HepG2 (cell line): ENCODE measurements around the gene ODC1. TPM values are rescaled to one million over a fixed set of nuclear protein-coding genes. Genes with fewer than 3 reads are reported as not detected.

Experiments
- CHD4 ChIP-seq: fragments of 200-600 bp; sonication (generic); IDR thresholded peaks from 2 replicates; pipeline ENCODE4 v1.7.0; 2017; ENCODE audit warnings: mild to moderate bottlenecking, low read length, borderline replicate concordance
- HNF1A ChIP-seq, 2 experiments: sonication (generic) in 1 of 2; formaldehyde crosslinking in 1 of 2; IDR thresholded peaks; 2 replicates each; pipeline versions ENCODE4 v1.4.0 to v1.6.1; 2016 to 2020; ENCODE audit warnings: borderline replicate concordance in 1 of 2, low read depth in 1 of 2, mild to moderate bottlenecking in 1 of 2, missing genetic modification reagents in 1 of 2
- PCBP2 ChIP-seq: fragments of 200-400 bp; formaldehyde crosslinking; optimal IDR thresholded peaks from 2 replicates; pipeline ENCODE3; 2018; ENCODE audit warnings: low read length, low read depth; ENCODE audit not compliant: poor library complexity, severe bottlenecking
- PHF8 ChIP-seq: sonication (generic); formaldehyde crosslinking; IDR thresholded peaks from 2 replicates; pipeline ENCODE4 v1.5.0; 2020; ENCODE audit warnings: missing genetic modification reagents
- SMAD9 ChIP-seq: sonication (generic); formaldehyde crosslinking; IDR thresholded peaks from 2 replicates; pipeline ENCODE4 v1.5.1; 2020; ENCODE audit warnings: mild to moderate bottlenecking, missing genetic modification reagents
- U2AF2 ChIP-seq: fragments of 200-400 bp; formaldehyde crosslinking; IDR thresholded peaks from 2 replicates; pipeline ENCODE4 v1.6.1; 2017; ENCODE audit warnings: low read depth, mild to moderate bottlenecking, low read length
- ZFP37 ChIP-seq: sonication (generic); formaldehyde crosslinking; IDR thresholded peaks from 2 replicates; pipeline ENCODE4 v1.4.0; 2020; ENCODE audit warnings: missing genetic modification reagents, borderline replicate concordance
- ZFYVE20 ChIP-seq: sonication (generic); formaldehyde crosslinking; IDR thresholded peaks from 2 replicates; pipeline ENCODE4 v1.8.0; 2023; ENCODE audit warnings: low read depth, mild to moderate bottlenecking, moderate library complexity, missing genetic modification reagents, borderline replicate concordance
- ZNF142 ChIP-seq: sonication (generic); formaldehyde crosslinking; IDR thresholded peaks from 2 replicates; pipeline ENCODE4 v1.4.0; 2020; ENCODE audit warnings: missing genetic modification reagents
- ZNF263 ChIP-seq: sonication (generic); formaldehyde crosslinking; IDR thresholded peaks from 2 replicates; pipeline ENCODE4 v1.4.0; 2020; ENCODE audit warnings: missing genetic modification reagents
- ZNF354B ChIP-seq: sonication (generic); formaldehyde crosslinking; IDR thresholded peaks from 2 replicates; pipeline ENCODE4 v1.8.0; 2022; ENCODE audit warnings: mild to moderate bottlenecking, missing genetic modification reagents
- ZNF572 ChIP-seq: sonication (generic); formaldehyde crosslinking; IDR thresholded peaks from 2 replicates; pipeline ENCODE4 v1.5.1; 2020; ENCODE audit warnings: mild to moderate bottlenecking, missing genetic modification reagents
- ZNF746 ChIP-seq: sonication (generic); formaldehyde crosslinking; IDR thresholded peaks from 2 replicates; pipeline ENCODE4 v1.8.0; 2022; ENCODE audit warnings: mild to moderate bottlenecking, missing genetic modification reagents
- polyA plus RNA-seq, 8 experiments: library from polyadenylated mRNA; depleted of rRNA in 3 of 8; stranded (reverse) in 7 of 8; unstranded in 1 of 8; fragments of >200 nt; fragmentation: Illumina TruSeq in 4 of 8; extraction: Trizol in 4 of 8; gene quantifications; 2 replicates each; pipeline versions ENCODE4 v1.2.1 to v1.2.3, GENCODE V29; 2011 to 2016; ENCODE audit warnings: low read depth in 4 of 8, missing spikeins in 1 of 8, mixed read lengths in 1 of 8; ENCODE audit not compliant: insufficient read depth in 1 of 8
- total RNA-seq, 5 experiments: library from RNA; depleted of rRNA; stranded (reverse); fragments of >200 nt; fragmentation: Illumina TruSeq; extraction: Trizol; gene quantifications; 2 replicates each; pipeline ENCODE4 v1.2.3, GENCODE V29; 2016; ENCODE audit warnings: low read depth in 1 of 5
- TF ChIP-seq, protein P1 (sequence below): sonication (generic); formaldehyde crosslinking; IDR thresholded peaks from 2 replicates; pipeline ENCODE4 v1.5.0; 2020; ENCODE audit warnings: mild to moderate bottlenecking, missing genetic modification reagents
- TF ChIP-seq, protein P2 (sequence below): sonication (generic); formaldehyde crosslinking; IDR thresholded peaks from 2 replicates; pipeline ENCODE4 v1.4.0; 2020; ENCODE audit warnings: mild to moderate bottlenecking, missing genetic modification reagents

Gene ODC1
- total and polyA plus RNA-seq, 2 of the 13 experiments (the other 11 are each of a cell fraction or from before 2014, with no cell fraction given): 142 to 371 TPM

DNA sequence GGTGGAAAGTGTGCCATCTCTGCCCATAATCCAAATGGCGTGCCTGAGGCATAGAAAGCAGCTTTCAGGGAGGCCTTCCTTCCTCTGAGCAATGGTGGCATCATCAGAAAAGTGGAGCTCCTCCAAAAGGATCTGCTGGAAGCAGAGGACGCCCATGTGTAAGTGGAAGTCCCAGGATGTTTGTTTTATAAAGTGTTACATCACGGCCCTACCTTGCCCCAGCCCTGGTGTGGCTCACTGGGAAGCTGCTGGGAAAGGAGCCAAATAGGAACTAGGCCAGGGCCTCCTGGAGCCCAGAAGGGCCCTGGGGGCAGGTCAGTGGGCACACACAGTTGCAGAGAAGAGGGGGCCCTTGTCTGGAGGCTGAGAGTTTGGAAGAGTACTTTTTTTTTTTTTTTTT lies 4.2 kb upstream of the ODC1 start (continued):
- TF ChIP-seq HNF1A (IDR thresholded peaks at IDR 0.05; ENCODE audit: low read depth) (peak; percentile 26; the same call in 1 of the 2 replicates), HNF1A (CRISPR knock-in tag; IDR thresholded peaks at IDR 0.05; ENCODE audit: borderline replicate concordance) (no peak), PCBP2 (no peak), ZNF142 (CRISPR knock-in tag) (no peak), ZNF354B (CRISPR knock-in tag) (no peak), ZFYVE20 (no peak), PHF8 (CRISPR knock-in tag) (no peak), SMAD9 (no peak), U2AF2 (no peak), ZNF263 (CRISPR knock-in tag) (no peak), ZNF746 (no peak), ZFP37 (CRISPR knock-in tag) (peak; percentile 60; the same call in 1 of the 2 replicates), ZNF572 (no peak), CHD4 (no peak)
- TF ChIP-seq, protein P1, sequence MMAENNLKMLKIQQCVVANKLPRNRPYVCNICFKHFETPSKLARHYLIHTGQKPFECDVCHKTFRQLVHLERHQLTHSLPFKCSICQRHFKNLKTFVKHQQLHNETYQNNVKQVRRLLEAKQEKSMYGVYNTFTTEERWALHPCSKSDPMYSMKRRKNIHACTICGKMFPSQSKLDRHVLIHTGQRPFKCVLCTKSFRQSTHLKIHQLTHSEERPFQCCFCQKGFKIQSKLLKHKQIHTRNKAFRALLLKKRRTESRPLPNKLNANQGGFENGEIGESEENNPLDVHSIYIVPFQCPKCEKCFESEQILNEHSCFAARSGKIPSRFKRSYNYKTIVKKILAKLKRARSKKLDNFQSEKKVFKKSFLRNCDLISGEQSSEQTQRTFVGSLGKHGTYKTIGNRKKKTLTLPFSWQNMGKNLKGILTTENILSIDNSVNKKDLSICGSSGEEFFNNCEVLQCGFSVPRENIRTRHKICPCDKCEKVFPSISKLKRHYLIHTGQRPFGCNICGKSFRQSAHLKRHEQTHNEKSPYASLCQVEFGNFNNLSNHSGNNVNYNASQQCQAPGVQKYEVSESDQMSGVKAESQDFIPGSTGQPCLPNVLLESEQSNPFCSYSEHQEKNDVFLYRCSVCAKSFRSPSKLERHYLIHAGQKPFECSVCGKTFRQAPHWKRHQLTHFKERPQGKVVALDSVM (CRISPR knock-in tag): 0 out of 2 replicates have a peak, but pooled peaks have one; percentile 23
- TF ChIP-seq, protein P2, sequence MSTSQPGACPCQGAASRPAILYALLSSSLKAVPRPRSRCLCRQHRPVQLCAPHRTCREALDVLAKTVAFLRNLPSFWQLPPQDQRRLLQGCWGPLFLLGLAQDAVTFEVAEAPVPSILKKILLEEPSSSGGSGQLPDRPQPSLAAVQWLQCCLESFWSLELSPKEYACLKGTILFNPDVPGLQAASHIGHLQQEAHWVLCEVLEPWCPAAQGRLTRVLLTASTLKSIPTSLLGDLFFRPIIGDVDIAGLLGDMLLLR: no peak
